RWPE2 (cell line): ENCODE data around the gene MAEA.

Source experiments
- ATAC-seq: fragments of 200-7000 bp; cut with Tn5 transposase; 3 replicates; pipeline ENCODE4 v1.9.1; 2021; ENCODE audit warnings: low read depth
- DNase-seq: peaks from one replicate; pipeline ENCODE4 v3.0.0-alpha.2; 2020; ENCODE audit warnings: low spot score
- H3K27ac ChIP-seq: fragments of 450-650 bp; 2 replicates; pipeline ENCODE4 v1.5.1; 2017; ENCODE audit warnings: mild to moderate bottlenecking; ENCODE audit not compliant: poor library complexity, severe bottlenecking
- H3K27me3 ChIP-seq: fragments of 250-450 bp; sonication (Bioruptor Pico); 2 replicates; pipeline ENCODE4 v1.5.1; 2021; ENCODE audit warnings: mild to moderate bottlenecking, moderate library complexity; ENCODE audit not compliant: insufficient read depth, poor library complexity, severe bottlenecking
- H3K36me3 ChIP-seq: fragments of 250-450 bp; sonication (Bioruptor Pico); 2 replicates; pipeline ENCODE4 v1.5.1; 2020; ENCODE audit warnings: low read depth, mild to moderate bottlenecking, moderate library complexity
- H3K4me1 ChIP-seq: fragments of 250-450 bp; sonication (Bioruptor Pico); 2 replicates; pipeline ENCODE4 v1.5.1; 2021; ENCODE audit warnings: mild to moderate bottlenecking, moderate library complexity; ENCODE audit not compliant: insufficient read depth, poor library complexity, severe bottlenecking
- H3K4me3 ChIP-seq: fragments of 250-450 bp; sonication (Bioruptor Pico); 2 replicates; pipeline ENCODE4 v1.5.1; 2021; ENCODE audit warnings: mild to moderate bottlenecking, moderate library complexity; ENCODE audit not compliant: severe bottlenecking
- H3K9me3 ChIP-seq: fragments of 250-450 bp; sonication (Bioruptor Pico); 2 replicates; pipeline ENCODE4 v1.5.1; 2021; ENCODE audit warnings: mild to moderate bottlenecking, moderate library complexity; ENCODE audit not compliant: severe bottlenecking
- CTCF ChIP-seq: fragments of 450-650 bp; IDR thresholded peaks from one replicate; pipeline ENCODE4 v1.5.1; 2017; ENCODE audit warnings: mild to moderate bottlenecking, moderate library complexity; ENCODE audit not compliant: poor library complexity, severe bottlenecking

Gene MAEA

GRCh38 chr4:1300466-1301455 lies 11.1 kb downstream of the MAEA start:
- TF ChIP-seq CTCF: no peak
- ATAC-seq (peak; percentile 93), DNase-seq (peak; percentile 93)
- Histone ChIP-seq H3K36me3 (peaks cover 68% of the 10 kb centered on the region), H3K4me3 (no peak overlapping the region), H3K27me3 (no peaks in the 10 kb centered on the region), H3K4me1 (peaks cover 53% of the 10 kb centered on the region), H3K9me3 (no peaks in the 10 kb centered on the region), H3K27ac (peak overlapping the region; percentile 89)

- TF ChIP-seq CTCF: no peak
- Histone ChIP-seq H3K9me3 (no peaks in the 10 kb centered on the region), H3K27ac (peak overlapping the region; percentile 89), H3K27me3 (no peaks in the 10 kb centered on the region), H3K4me3 (no peak overlapping the region), H3K4me1 (peaks cover 51% of the 10 kb centered on the region), H3K36me3 (peaks cover 73% of the 10 kb centered on the region)
- DNase-seq (no peak), ATAC-seq (no peak)
Measured at GRCh38 chr4:1302159-1302558, 12.5 kb downstream of the MAEA start.

- ATAC-seq (no peak), DNase-seq (peak; percentile 54)
- no peak for TF ChIP-seq CTCF
- peaks cover 44% of the 10 kb centered on the region for H3K4me1 ChIP-seq
- H3K9me3 ChIP-seq: no peaks in the 10 kb centered on the region
- H3K4me3 ChIP-seq: no peak overlapping the region
- peaks cover 44% of the 10 kb centered on the region for H3K36me3 ChIP-seq
- no peaks in the 10 kb centered on the region for H3K27me3 ChIP-seq
- H3K27ac ChIP-seq: peak overlapping the region; percentile 53
Measured at GRCh38 chr4:1305261-1305711, 15.6 kb downstream of the MAEA start.

GRCh38 chr4:1305781-1306455 lies 16.2 kb downstream of the MAEA start:
- H3K4me3 ChIP-seq: no peak overlapping the region
- H3K9me3 ChIP-seq: no peaks in the 10 kb centered on the region
- peaks cover 40% of the 10 kb centered on the region for H3K36me3 ChIP-seq
- TF ChIP-seq CTCF: no peak
- peaks cover 43% of the 10 kb centered on the region for H3K4me1 ChIP-seq
- DNase-seq: peak; percentile 41
- no peak for ATAC-seq
- H3K27me3 ChIP-seq: no peaks in the 10 kb centered on the region
- H3K27ac ChIP-seq: peak overlapping the region; percentile 53
